Lower leg skin (tissue), 4 donors: Measurements from ENCODE around the gene QRICH1. TPM values are rescaled to one million over a fixed set of nuclear protein-coding genes. Genes with fewer than 3 reads are reported as not detected.
A peak's percentile ranks its signal among the peaks of the same experiment; 100 is the strongest.

Experiments used
- DNase-seq, 2 donors: peaks; one replicate each; pipeline ENCODE4 v3.0.0-alpha.2; 2019; ENCODE audit warnings: low spot score in 2 of 2
- H3K4me3 ChIP-seq: fragments of 200-600 bp; sonication (generic); 2 replicates; pipeline ENCODE4 v1.5.1; 2017; ENCODE audit warnings: mild to moderate bottlenecking, low read depth; ENCODE audit not compliant: poor library complexity, severe bottlenecking
- POLR2A ChIP-seq, 2 donors: fragments of 450-650 bp; IDR thresholded peaks; one replicate each; pipeline ENCODE4 v1.6.1; 2016 to 2017; ENCODE audit warnings: antibody characterized with exemption in 2 of 2, mild to moderate bottlenecking in 1 of 2, moderate library complexity in 1 of 2
- WGBS, 2 donors: methylation state at CpG; one replicate each; pipeline ENCODE4 v1.1.5; 2018; 5-methylcytosine and 5-hydroxymethylcytosine counted together
- intact Hi-C: fragments of 100-400 bp; cut with DNase I; formaldehyde crosslinking; loops from one replicate; pipeline ENCODE4 v1.15.0; 2023; ENCODE audit warnings: low total_unique reads
- total RNA-seq, 4 donors: library from RNA; depleted of rRNA; stranded (reverse); fragments of >200 nt; gene quantifications; one replicate each; pipeline ENCODE4 v1.1.0, GENCODE V29; 2016
- TF ChIP-seq, protein P1 (sequence below), 3 donors: fragments of 450-650 bp; IDR thresholded peaks; one replicate each; pipeline ENCODE4 v1.5.1; 2016; ENCODE audit warnings: antibody characterized with exemption in 3 of 3, mild to moderate bottlenecking in 3 of 3, moderate library complexity in 2 of 3

The QRICH1 gene
- total RNA-seq, 4 donors from 2014 or later = 72.4 to 106 (median 84.2) TPM

DNA sequence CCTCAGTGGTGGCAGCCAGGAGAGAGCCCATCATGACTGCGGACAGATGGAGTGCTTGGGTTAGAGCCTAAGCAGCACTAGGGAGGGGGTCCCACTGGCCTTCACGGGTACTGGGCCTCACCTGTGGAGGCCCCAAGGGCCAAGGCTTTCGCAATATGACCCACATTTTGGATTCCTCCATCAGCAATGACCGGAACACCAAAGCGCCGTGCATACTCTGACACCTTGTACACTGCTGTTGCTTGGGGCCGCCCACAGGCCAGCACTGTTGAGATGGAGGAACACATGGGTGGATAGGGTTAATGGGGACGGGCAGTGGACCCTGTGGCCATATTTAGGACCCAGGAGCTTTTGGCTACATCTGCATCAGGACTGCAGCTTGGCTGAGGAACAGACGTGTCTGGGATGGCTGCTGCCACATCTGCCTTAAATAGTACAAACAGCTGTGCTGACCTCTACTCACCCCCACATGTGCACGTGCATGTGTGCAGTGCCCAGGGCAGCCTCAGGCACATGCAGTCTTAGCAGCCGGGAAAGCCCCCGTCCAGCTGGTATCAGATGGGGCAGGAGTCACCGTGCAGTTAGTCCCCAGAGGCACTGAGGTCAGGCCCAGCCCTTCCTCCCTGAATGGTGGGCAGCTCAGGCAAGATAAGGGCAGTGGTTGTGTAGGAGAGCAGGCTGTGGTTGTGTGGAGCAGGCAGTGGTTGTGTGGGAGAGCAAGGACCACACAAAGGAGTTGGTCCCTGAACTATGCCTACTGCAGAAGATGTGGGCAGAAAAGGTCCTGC lies 68.7 kb downstream of the QRICH1 start:
- 56 to 71% methylated on average over 8 to 13 of the region's 13 CpGs for WGBS, 2 donors

DNA sequence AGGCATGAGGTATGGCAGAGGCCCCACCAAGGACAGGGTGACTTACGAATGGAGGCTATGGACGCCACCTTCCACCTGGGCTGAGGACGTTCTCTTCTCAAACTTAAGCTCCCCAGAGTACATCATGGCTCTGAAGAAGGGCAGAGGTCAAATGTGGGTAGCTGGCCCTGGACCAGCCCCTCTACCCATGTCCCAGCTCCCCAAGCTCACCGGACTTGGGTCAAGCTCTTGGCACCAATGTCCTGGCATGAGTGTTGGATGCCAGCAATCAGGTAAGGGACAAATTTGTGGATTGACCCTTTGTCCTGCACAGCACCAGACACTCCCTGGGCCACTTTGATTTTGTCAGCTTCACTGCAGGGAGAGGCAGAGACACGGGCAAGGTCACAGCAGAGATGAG lies 69.4 kb downstream of the QRICH1 start:
- DNase-seq = no peak
- intact Hi-C loops = no loop called here
- 75 to 83% methylated on average over 5 of the region's 5 CpGs for whole genome bisulfite sequencing, 2 donors
- no peak for TF ChIP-seq POLR2A (IDR thresholded peaks at IDR 0.05)
- TF ChIP-seq, protein P1, sequence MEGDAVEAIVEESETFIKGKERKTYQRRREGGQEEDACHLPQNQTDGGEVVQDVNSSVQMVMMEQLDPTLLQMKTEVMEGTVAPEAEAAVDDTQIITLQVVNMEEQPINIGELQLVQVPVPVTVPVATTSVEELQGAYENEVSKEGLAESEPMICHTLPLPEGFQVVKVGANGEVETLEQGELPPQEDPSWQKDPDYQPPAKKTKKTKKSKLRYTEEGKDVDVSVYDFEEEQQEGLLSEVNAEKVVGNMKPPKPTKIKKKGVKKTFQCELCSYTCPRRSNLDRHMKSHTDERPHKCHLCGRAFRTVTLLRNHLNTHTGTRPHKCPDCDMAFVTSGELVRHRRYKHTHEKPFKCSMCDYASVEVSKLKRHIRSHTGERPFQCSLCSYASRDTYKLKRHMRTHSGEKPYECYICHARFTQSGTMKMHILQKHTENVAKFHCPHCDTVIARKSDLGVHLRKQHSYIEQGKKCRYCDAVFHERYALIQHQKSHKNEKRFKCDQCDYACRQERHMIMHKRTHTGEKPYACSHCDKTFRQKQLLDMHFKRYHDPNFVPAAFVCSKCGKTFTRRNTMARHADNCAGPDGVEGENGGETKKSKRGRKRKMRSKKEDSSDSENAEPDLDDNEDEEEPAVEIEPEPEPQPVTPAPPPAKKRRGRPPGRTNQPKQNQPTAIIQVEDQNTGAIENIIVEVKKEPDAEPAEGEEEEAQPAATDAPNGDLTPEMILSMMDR (IDR thresholded peaks at IDR 0.05) = no peak
- no peak overlapping the region for H3K4me3 ChIP-seq

More for the DNA sequence above, 68.7 kb downstream of the QRICH1 start:
- no peak for TF ChIP-seq POLR2A (IDR thresholded peaks at IDR 0.05)
- TF ChIP-seq, protein P1 (IDR thresholded peaks at IDR 0.05) = no peak
- DNase-seq = no peak
- no peak overlapping the region for H3K4me3 ChIP-seq
- intact Hi-C loops = no loop called here

DNA sequence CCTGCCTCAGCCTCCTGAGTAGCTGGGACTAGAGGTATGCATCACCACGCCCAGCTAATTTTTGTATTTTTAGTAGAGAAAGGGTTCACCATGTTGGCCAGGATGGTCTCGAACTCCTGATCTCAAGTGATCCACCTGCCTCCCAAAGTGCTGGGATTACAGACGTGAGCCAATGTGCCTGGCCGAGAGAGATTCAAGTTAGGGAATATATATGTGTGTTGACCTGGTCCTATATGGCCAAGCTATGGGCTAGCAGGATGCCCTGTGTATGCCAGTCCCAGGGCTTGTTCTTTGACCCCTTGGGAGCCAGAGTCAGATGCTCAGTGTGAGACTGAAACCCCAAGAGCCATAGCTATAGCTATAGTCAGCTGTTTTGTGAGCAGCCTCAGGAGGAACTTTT lies 70.1 kb downstream of the QRICH1 start:
- no peak overlapping the region for H3K4me3 ChIP-seq
- 90 to 92% methylated on average over 4 of the region's 4 CpGs for WGBS, 2 donors
- intact Hi-C loops = no loop called here
- TF ChIP-seq, protein P1 (IDR thresholded peaks at IDR 0.05) = no peak
- no peak for TF ChIP-seq POLR2A (IDR thresholded peaks at IDR 0.05)
- DNase-seq = no peak

DNA sequence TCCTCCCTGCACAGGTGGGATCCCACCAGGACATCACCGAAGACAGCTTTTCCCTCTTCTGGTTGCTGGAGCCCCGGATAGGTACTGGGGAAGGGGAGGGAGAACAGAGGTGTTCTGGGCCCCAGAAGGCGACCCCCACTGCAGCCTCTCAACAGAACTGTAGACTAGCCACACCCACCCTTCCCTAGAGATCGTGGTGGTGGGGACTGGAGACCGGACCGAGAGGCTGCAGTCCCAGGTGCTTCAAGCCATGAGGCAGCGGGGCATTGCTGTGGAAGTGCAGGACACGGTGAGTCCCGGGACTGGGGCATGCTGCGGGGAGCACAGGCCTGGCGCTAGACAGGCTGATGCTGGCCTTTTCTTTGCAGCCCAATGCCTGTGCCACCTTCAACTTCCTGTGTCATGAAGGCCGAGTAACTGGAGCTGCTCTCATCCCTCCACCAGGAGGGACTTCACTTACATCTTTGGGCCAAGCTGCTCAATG lies 71.1 kb downstream of the QRICH1 start:
- H3K4me3 ChIP-seq = peak overlapping the region; percentile 87
- DNase-seq = peak in 1 of 2 donors; percentile 83
- intact Hi-C loops = no loop called here
- WGBS, 2 donors = 18 to 21% methylated on average over 9 to 12 of the region's 12 CpGs
- TF ChIP-seq, protein P1 (IDR thresholded peaks at IDR 0.05) = no peak
- no peak for TF ChIP-seq POLR2A (IDR thresholded peaks at IDR 0.05)

DNA sequence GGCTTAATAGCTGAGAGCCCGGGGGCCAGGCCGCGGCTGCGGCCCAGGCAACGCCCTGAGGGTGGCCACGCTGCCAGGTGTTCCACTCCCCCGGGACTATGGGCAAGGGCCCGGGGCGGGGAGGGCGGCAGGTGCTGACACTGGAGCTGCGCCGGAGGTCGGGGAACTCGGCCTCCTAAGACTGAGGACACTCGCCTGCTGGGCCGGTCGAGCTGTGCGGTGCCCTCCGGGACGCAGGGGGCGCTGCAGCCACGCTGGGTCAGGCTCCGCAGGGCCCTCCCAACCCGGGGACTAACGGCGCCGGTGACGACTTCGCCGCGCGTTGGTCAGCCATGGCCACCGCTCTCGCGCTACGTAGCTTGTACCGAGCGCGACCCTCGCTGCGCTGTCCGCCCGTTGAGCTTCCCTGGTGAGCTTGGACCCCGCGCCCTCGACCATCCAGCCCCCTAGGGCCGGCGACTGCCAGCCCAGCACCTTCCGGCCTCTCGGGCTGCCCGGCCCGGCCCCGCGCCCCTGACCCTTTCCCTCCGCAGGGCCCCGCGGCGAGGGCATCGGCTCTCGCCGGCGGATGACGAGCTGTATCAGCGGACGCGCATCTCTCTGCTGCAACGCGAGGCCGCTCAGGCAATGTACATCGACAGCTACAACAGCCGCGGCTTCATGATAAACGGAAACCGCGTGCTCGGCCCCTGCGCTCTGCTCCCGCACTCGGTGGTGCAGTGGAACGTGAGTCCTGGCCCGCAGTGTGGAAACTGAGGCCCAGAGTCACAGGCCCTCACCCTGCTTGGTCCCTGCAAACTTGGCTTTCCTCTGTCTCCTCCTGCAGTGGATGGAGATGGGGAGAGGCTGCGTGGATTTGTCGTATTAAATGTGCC lies 71.8 kb downstream of the QRICH1 start, which contains the start of gene NDUFAF3:
NDUFAF3 (plus strand) TSS at position 309 of the 875 bp plus-strand sequence; CDS start at position 333, 24 bp downstream.
- 0 to 1% methylated on average over 3 to 32 of the region's 83 CpGs for WGBS, 2 donors
- DNase-seq = peak; percentile 89 to 98
- TF ChIP-seq POLR2A (IDR thresholded peaks at IDR 0.05) = peak in 1 of 2 donors; percentile 81
- TF ChIP-seq, protein P1 (IDR thresholded peaks at IDR 0.05) = peak in 1 of 3 donors; percentile 87
- intact Hi-C loops = no loop called here
- H3K4me3 ChIP-seq = peak within 1 kb of the TSS; percentile 87
